Rectal smooth muscle tissue (tissue), 1 donor: Measurements from ENCODE around the gene PCDHGB6.

Experiments used
- H3K27ac ChIP-seq: one replicate; pipeline ENCODE4 v1.7.0; 2013; ENCODE audit warnings: low read depth, low read length, inconsistent platforms
- H3K27me3 ChIP-seq: one replicate; pipeline ENCODE4 v1.7.0; 2013; ENCODE audit warnings: low read length; ENCODE audit not compliant: control insufficient read depth, insufficient read depth
- H3K36me3 ChIP-seq: one replicate; pipeline ENCODE4 v1.7.0; 2013; ENCODE audit warnings: low read length; ENCODE audit not compliant: control insufficient read depth, insufficient read depth
- H3K4me1 ChIP-seq: one replicate; pipeline ENCODE4 v1.7.0; 2013; ENCODE audit warnings: low read length; ENCODE audit not compliant: control insufficient read depth, insufficient read depth
- H3K4me3 ChIP-seq: one replicate; pipeline ENCODE4 v1.7.0; 2013; ENCODE audit warnings: low read length
- H3K9ac ChIP-seq: one replicate; pipeline ENCODE4 v1.7.0; 2013; ENCODE audit warnings: low read length

PCDHGB6 gene

GRCh38 chr5:141437221-141437620, 29.4 kb downstream of the PCDHGB6 start:
- Histone ChIP-seq H3K36me3 (no peaks in the 10 kb centered on the region), H3K9ac (no peak overlapping the region), H3K4me3 (no peak overlapping the region), H3K27ac (no peak overlapping the region), H3K27me3 (no peaks in the 10 kb centered on the region), H3K4me1 (no peaks in the 10 kb centered on the region)

- H3K36me3 ChIP-seq = no peaks in the 10 kb centered on the region
- H3K4me1 ChIP-seq = no peaks in the 10 kb centered on the region
- no peak overlapping the region for H3K27ac ChIP-seq
- H3K4me3 ChIP-seq = no peak overlapping the region
- H3K27me3 ChIP-seq = no peaks in the 10 kb centered on the region
- H3K9ac ChIP-seq = no peak overlapping the region
Observed at GRCh38 chr5:141439411-141440141, 31.8 kb downstream of the PCDHGB6 start.

GRCh38 chr5:141440341-141440740, 32.5 kb downstream of the PCDHGB6 start:
- no peak overlapping the region for H3K27ac ChIP-seq
- no peaks in the 10 kb centered on the region for H3K4me1 ChIP-seq
- H3K27me3 ChIP-seq = no peaks in the 10 kb centered on the region
- H3K36me3 ChIP-seq = no peaks in the 10 kb centered on the region
- no peak overlapping the region for H3K9ac ChIP-seq
- no peak overlapping the region for H3K4me3 ChIP-seq

GRCh38 chr5:141441571-141442170, 33.9 kb downstream of the PCDHGB6 start:
- Histone ChIP-seq H3K4me3 (no peak overlapping the region), H3K9ac (no peak overlapping the region), H3K27me3 (no peaks in the 10 kb centered on the region), H3K4me1 (no peaks in the 10 kb centered on the region), H3K27ac (no peak overlapping the region), H3K36me3 (no peaks in the 10 kb centered on the region)
